NK-92 (cell line): ENCODE results near the gene VRK3.
"Not testable (repeated sequence)": the region's sequence is repeated elsewhere in the genome, so short reads cannot be mapped to it uniquely, and the experiment has no call there.

Experiments used
- DNase-seq: peaks from one replicate; lab custom pipeline; 2025; ENCODE audit not compliant: unreplicated experiment; lab: John Stamatoyannopoulos, UW

Gene VRK3

DNA sequence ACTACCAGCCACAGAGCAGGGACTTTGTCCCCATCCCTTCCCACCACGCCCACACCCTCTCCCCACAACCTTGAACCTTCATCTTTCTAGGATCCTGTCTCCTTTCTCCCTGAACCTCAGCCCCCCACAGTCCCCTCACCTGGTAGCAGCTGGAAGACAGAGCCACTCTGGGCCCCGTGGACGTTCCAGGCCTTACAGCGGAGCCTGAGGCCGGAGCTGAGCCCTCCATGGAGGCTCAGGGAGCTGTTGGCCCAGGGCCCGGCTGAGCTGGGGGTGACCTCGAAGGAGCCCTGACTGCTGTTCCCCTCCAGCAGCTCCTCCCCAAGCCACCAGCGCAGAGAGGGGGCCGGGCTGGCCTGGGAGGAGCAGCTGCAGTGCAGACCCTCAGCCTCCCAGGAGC, 67.0 kb downstream of the VRK3 start:
- not testable (repeated sequence) for DNase-seq

DNA sequence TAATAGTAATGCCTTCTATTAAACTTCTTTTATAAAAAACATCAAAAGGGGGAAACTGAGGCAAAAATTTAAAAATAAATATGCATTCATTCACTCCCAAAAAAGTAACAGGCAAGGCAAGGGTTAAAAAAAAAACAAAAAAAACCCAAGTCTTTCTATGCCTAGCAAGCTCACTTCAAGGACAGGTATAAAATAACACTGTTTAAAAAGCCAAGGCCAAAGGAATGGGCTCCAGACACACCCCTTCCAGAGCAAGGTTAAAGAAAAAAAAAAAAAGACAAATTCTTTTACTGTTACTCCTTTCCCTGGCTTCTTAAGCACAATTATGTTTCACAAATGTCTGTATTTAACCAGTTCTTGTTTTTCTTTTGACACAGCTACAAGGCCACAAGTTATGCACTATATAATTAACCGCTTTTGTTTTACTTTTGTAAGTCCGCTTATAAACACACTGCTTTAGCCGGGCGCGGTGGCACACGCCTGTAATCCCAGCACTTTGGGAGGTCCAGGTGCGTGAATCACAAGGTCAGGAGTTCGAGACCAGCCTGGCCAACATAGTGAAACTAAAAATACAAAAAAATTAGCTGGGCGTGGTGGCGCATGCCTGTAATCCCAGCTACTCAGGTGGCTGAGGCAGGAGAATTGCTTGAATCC, 67.8 kb downstream of the VRK3 start:
- no peak for DNase-seq

DNA sequence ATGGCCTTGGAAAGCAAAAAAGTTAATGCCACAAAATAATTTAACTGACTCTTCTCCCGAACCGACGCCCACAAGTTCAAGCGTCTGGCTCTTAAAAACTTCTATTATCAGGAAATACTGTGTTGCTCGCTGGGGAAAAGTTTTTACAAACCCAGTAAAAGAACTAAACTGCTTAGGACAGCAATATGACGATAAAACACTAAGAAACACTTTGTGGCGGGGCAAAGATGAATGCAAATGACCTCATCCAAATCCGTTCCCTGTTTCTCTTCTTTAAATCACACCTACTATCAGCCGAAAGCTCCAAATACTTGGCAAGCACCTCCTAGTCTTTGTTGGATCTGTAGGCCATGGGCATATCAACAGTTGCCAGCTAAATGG, 69.1 kb downstream of the VRK3 start:
- no peak for DNase-seq

DNA sequence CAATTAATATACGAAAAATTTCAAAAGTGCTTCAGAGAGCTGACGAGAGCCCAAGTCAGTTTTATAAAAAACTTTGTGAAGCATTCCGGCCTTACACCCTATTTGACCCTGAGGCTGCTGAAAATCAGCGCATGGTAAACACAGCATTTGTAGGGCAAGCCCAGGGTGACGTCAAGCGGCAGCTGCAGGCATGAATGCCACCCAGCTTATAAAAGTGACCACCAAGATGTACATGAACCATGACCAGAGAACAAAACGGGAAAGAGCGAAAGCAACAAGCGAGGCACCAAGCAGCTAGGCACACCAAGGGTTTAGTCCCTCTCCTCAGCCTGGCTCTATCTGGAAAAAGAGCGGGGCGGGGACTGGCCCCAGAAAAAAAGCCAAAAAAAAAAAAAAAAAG, 70.2 kb downstream of the VRK3 start:
- no peak for DNase-seq

DNA sequence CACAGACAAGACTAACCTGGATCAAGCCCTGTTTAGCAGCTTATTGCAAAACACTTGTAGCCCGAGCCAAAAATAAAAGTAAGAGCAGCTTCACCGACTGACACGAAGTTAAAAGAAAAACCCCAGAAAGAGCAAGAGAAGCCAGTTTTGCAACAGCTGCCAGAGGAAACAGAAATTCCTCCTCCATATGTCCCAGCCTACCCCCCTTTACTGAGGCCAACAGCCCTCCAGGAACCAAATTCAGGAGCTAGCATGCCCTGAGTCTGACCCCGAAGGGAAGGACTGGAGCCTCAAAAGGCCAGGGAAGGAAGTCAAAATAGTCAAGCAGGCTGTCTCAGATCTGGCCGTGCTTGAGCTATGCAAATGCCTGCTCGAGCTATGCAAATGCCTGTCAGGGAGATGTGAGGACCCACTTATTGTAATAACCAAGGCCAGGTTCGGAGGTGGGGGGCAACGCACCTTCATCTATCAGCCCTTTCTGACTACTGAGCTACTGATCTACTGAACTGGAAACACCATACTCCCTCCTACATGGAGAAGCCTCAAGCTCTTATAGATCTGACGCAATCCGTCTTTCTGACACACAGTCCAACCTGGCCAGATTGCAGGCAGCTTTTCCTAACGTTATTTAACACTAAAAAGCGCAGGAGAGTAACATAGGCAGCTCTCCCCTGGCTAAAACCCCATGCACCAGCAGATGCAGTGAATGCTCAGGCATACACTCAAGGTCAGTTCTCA, 70.9 kb downstream of the VRK3 start:
- DNase-seq = no peak

DNA sequence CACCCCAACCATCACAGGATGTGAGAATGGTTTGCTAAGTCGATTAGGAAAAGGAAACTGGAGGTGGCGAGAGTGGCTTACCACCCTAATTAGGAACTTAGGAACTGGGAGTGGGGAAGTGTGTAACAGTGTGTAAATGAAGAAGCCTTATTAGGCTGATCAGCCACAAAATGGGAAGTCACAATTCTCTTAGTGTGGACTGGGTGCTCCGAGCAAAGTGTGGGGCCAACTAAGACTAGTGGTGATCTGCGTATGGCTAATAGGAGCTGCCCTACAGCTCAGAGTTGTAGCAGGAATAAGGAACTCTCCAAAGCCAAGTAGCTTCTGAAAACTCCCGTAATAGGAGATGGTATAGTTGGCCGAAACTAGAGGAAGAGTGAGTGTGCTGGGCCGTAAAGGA, 71.8 kb downstream of the VRK3 start:
- DNase-seq = no peak

DNA sequence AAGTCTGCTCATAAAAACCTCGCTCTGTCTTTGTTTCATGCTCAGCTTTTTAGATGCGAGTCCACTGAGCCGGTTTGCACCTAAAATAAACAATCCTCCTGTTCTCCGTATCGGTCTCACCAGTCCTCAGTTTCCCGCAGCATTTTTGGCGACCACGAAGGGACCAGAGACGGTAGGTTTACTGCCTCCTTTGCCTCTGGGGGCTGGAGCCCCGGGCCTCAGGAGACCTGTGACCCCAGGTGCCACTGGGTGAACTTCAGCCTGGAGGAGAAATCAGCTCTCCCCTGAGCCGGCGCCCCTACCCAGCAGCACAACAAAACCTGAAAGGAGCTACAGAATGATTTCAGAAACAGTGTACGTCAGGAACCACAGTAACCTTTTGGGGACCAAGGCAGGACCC, 72.3 kb downstream of the VRK3 start:
- DNase-seq = no peak

DNA sequence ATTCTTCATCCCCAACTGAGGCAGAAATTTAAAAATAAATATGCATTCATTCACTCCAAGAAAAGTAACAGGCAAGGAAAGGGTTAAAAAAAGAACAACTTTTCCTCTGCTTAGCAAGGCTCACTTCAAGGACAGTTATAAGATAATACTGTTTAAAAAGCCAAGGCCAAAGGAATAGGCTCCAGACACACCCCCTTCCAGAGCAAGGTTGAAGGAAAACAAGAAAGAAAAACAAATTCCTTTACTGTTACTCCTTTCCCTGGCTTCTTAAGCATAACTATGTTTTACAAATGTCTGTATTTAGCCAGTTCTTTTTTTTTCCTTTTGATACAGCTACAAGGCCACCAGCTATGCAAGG, 72.7 kb downstream of the VRK3 start:
- DNase-seq = no peak

DNA sequence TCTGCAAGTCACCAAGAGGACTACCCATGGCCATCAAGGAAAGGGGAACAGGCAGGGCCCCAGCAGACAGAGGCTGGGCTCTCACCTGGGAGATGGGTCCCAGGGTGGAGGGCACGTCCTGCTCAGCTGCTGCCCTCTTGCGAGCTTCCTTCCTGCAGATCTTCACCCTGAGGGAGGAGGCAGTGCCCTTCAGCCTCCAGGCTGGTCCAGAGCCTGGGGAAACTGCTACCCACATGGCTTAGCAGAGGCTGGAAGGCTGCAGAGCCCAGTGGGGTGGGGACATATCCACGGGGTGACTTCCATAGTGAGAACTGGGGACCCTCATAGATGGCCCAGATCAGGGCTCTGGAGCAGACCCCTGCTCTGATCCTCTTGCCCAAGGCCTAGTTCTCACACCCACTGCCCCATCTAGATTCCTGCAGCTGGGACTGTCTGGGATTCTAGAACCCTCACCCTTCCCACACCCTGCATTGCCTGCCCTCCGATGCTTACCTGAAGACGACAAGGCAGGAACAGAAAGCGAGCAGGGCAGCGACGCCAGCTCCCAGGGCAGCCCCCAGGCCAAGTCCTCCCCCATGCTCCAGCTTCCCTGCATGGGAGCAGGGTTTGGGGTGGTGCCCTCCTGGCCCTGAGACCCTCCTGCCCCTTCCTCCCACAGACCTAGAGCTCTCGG, 73.2 kb downstream of the VRK3 start:
- no peak for DNase-seq

DNA sequence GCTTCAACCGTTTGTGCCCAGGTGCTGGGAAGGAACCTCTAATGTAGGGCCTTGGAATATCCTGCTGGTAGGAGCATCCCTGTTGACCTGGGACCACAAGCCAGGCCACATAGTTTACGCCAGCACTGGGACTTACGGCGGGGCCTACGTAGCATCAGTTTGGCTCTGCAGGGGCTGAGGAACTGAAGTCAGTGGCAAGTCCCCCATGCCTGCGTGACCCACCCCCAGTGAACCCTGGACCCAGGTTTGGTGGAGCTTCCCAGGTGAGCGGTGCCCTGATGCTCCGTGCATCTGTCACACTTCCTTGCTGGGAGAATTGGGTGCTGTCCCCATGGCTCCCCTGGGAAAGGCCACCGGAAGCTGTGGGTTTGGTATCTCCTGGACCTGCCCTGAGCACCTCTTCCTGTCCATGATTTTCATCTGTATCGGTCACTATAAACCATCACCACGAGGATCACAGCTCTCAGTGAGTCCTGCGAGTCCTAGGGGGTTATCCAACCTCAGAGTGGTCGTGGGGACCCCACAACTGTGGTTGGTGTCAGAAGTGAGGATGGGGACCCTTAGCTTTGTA, 74.1 kb downstream of the VRK3 start:
- no peak for DNase-seq

DNA sequence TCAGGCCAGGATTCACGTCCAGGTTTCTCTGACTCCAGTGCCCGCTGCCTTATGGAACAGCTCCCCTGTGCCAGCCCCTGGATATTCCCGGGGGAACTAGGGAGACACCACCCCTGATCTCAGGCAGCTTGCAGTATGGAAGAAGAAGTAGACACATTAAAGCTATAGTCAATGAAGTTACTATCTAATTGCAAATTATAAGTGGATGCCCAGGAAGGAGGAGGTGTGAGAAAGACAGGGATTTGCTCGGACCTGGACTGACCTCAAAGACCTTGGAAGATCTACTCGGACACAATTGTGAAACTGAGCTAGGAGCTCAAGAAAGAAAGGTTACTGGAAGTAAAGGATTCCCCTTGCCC, 74.6 kb downstream of the VRK3 start:
- DNase-seq = no peak

DNA sequence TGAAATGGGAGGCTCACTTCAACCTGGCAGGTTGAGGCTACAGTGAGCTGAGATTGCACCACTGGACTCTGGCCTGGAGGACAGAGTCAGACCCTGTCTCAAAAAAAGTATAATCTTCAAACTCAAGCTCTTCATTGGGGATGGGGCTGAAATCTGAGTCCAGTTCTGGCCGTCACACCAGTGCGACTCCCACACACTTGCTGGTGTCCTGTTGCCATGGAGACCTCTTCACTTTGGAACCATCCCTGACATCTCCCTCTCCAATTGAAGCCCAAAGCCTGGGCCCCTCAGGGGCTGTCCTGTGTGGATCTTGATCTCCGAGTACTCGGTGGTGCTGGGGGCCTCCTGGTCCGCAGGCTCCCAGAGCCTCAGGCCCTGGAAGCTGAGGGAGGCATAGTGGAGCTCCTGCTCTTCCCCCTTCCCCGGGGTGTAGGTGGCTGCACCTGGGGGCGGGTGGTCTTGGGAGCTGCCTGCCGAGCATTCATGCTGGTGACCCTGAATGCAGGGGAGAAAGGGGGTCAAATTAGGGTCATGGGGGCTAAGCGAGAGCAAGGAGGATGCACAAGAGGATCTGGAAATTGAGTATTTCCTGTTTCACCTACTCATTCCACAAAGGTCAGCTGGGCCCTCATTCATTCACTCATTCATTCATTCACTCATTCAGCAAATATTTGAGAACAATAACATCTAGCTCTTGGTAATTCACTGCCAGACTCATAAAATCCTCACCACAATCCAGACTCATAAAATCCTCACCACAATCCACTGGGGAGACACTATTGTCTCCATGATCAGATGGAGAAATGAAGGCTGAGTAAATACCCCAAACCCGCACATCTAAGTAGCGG, 75.2 kb downstream of the VRK3 start:
- no peak for DNase-seq

DNA sequence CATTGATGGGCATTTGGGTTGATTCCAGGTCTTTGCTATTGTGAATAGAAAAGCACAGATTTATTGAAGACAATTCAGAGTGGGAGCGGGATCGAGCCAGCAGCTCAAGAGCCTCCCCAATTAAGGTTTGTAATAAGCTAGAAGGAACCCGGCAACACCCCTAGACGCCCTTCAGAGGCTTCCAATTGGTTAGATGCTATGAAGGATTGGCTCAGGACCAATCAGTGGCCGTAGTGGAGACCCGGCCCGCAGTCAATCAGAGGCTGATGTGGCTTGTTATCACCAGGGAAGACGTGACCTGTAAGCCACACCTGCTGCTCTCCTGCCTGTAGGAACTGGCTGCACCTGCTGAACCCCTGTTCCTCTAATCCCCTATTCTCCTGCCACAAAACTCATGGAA, 78.8 kb downstream of the VRK3 start:
- DNase-seq = no peak

DNA sequence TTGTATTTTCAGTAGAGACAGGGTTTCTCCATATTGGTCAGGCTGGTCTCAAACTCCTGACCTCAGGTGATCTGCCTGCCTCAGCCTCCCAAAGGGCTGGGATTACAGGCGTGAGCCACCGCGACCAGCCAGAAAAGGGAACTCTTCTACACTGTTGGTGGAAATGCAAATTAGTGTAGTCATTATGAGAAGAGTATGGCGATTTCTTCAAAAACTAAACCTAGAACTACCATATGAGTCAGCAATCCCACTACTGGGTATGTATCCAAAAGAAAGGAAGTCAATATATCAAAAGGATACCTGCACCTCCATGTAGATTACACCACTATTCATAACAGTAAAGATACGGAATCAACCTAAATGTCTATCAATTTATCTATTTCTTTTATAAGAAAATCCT, 80.6 kb downstream of the VRK3 start:
- not testable (repeated sequence) for DNase-seq

DNA sequence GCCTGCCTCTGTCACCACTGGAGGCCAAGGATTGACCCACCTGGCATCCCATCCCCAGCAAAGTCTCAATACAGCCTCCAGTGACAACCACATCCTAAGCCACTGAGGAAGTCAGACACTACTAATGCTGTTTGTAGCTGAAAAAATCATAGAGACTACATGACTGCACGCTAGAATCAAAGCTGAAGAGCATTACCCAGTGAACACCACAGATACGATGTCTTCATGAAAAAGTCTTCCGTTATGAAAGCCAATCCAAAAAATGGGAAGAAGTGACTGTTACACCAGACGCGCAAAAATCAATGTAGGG, 84.7 kb downstream of the VRK3 start:
- DNase-seq = no peak

DNA sequence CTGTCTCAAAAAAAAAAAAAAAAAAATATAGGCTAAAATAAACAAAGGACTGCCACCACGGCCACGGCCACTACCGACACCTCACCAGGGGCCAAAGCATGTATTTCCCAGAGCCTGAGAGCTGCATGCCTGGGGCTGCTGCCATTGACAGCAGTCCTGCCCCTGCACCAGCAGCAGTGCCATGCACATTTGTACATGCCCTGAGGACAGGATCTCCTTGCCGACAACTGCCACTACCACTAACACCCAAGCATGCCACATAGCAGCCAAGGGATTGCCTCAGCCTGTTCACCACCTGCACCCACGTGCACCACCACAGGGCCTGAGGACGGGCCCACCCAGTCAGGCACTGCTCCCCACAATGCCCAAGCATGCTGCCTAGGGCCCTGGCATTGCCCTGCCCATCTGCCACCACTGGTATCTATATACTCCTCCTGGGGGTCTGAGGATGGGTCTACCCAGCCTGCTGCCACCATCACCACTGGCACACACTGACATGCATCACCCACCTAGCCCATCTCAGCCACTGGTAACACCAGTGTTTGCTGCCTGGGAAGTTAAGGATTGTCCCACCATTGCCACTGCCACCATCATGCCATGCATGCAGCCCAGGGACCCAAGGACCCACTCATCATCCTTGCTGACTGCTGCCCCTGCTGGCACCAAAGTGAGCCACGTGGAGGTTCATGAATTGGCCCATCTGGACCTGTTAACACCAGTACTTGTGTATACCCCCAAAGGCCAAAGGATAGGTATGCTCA, 85.3 kb downstream of the VRK3 start:
- no peak for DNase-seq

DNA sequence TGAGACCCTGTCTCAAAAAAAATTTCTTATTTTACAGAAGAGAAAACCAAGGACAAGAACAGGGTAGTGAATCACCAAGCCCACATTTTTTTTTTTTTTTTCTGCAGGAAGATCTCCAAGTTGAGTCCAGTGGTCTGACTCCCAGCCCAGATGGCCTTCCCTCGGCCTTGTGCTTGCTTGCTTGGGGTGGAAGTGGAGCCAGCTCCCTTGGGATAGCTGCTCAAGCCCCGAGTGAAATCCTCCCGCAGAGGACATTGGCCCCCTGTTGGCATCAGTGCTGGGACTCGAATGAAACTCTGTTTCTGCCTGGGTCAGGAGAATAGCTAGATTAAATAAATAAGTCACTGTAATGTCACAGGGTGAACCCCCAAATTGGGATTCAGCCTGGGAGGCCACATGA, 86.5 kb downstream of the VRK3 start:
- DNase-seq = no peak

DNA sequence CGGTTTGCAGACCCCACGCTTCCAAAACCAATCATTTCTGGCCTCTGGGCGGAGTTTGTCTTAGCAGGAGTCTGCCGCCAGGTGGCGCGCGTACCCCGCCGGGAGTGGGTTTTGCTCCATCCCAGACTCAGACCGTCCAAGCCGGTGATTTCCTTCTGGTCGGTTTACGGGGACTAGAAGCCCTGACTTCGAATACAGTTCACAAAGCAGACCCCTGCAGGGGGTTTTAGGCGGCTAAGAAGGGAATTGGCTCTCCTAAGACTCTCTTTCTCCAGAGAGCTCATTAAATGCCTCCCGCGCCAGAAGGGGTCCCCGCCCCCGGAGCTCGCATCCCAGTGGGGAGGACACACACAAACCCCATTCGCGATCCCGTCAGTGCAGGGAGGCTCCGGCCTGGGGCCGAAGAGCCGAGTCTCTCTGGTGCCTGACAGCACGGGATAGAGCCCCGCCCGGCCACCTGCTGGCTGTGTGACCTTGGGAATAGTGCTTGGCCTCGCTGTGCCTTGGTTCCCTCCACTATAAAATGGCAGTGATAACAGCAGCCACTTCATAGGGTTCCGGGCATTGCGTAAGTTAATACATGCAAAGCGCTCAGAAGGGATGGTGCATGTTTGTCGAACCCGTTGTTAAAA, 87.3 kb downstream of the VRK3 start:
- DNase-seq = no peak

DNA sequence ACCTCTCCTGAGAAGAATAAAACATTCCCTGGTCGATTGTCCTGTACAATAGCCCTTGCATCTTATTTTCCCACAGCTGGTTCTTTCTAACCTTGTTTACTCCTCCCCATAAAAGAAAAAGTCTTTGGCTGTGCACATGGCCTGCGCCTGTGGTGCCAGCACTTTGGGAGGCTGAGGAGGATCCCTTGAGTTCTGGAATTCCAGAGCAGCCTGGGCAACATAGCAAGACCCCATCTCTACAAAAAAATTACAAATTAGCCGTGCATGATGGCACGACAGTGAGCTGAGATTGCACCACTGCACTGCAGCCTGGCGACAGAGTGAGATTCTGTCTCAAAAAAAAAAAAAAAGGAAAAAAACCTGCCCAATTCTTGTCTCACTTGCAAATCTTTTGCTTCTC, 88.6 kb downstream of the VRK3 start:
- DNase-seq = no peak

DNA sequence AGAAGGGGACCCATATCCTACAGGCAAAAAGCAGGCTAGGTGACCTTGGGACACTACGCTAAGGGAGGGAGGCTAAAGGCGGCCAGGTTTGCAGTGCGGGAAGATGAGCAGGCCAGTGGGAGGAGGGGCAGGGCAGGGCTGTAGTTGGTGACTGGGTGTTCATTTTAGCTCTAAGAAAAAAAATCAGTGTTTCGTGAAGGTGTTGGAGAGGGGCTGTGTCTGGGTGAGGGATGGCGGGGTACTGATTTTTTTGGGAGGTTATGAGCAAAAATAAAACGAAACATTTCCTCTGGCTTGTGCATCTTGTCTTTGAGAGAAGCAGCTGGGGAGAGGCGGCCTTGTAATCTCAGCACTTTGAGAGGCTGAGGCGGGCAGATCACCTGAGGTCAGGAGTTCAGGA, 91.5 kb downstream of the VRK3 start:
- DNase-seq = no peak
